ENCODE results near the gene BTBD16. TPM values are rescaled to one million over a fixed set of nuclear protein-coding genes. Genes with fewer than 3 reads are reported as not detected.

Gene BTBD16
- total and polyA plus RNA-seq, 7 donors, result 0.12 to 0.55 (median 0.54) TPM; not detected in 4

DNA sequence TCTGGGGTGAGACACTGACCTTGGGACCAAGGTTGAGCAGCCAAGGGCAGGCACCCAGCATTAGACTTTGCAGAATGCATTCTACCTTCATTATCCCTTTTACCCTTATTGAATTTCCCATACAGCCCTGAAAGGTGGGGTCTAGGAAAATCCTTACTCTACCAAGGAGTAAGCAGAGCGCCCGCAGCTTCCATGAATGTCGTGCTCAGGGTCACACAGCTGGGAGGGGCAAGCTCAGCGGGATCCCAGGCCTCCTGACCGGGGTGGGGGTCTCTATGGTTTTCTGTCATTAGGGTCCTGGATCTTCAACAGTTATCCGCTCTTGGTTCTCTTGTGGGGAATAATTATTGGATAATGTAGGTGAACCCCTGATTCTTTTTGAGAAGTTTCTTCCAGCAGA lies 30.7 kb upstream of the BTBD16 start:
- peaks cover 17 to 100% (median 60%) of the 10 kb centered on the region in 4 donors for H3K36me3 ChIP-seq
- TF ChIP-seq, protein P1, sequence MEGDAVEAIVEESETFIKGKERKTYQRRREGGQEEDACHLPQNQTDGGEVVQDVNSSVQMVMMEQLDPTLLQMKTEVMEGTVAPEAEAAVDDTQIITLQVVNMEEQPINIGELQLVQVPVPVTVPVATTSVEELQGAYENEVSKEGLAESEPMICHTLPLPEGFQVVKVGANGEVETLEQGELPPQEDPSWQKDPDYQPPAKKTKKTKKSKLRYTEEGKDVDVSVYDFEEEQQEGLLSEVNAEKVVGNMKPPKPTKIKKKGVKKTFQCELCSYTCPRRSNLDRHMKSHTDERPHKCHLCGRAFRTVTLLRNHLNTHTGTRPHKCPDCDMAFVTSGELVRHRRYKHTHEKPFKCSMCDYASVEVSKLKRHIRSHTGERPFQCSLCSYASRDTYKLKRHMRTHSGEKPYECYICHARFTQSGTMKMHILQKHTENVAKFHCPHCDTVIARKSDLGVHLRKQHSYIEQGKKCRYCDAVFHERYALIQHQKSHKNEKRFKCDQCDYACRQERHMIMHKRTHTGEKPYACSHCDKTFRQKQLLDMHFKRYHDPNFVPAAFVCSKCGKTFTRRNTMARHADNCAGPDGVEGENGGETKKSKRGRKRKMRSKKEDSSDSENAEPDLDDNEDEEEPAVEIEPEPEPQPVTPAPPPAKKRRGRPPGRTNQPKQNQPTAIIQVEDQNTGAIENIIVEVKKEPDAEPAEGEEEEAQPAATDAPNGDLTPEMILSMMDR (IDR thresholded peaks at IDR 0.05), result no peak
- TF ChIP-seq POLR2A (IDR thresholded peaks at IDR 0.05), result no peak
- TF ChIP-seq POLR2AphosphoS5 (IDR thresholded peaks at IDR 0.05), result no peak
- TF ChIP-seq EP300 (IDR thresholded peaks at IDR 0.05), result no peak
- 94 to 96% methylated on average over 6 of the region's 6 CpGs for WGBS, 2 donors
- no peak for DNase-seq
- intact Hi-C loops (cut with DNase I), result no loop called here
- H3K27ac ChIP-seq, result no peak overlapping the region
- H3K4me3 ChIP-seq, result no peak overlapping the region
- no peaks in the 10 kb centered on the region for H3K9me3 ChIP-seq
- no peaks in the 10 kb centered on the region for H3K4me1 ChIP-seq
- no peaks in the 10 kb centered on the region for H3K27me3 ChIP-seq

DNA sequence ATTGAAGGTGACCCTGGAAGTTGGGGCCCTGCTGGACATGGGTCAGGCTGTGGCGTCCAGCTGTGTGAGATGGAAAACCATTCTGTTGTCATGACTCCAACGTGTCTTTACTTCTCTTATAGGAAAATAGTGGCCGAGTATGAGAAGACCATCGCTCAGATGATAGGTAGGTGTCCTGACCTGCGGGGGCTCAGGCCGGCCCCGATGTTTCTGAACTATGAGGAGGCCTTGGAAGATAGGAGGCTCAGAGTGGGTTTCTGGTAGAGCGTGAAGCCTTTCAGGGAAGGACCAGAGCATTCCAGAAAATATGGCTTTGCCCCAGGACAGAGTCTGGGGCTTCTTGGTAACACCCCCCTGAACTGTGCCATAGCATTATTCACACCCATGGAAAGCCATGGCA lies 29.3 kb upstream of the BTBD16 start:
- H3K9me3 ChIP-seq, result no peaks in the 10 kb centered on the region
- H3K36me3 ChIP-seq, result peaks cover 17 to 100% (median 58%) of the 10 kb centered on the region in 4 donors
- no peak overlapping the region for H3K4me3 ChIP-seq
- H3K27ac ChIP-seq, result no peak overlapping the region
- no peaks in the 10 kb centered on the region for H3K27me3 ChIP-seq
- no peak for DNase-seq
- 94 to 95% methylated on average over 8 of the region's 8 CpGs for WGBS, 2 donors
- intact Hi-C loops (cut with DNase I), result no loop called here
- no peak for TF ChIP-seq POLR2A (IDR thresholded peaks at IDR 0.05)
- TF ChIP-seq EP300 (IDR thresholded peaks at IDR 0.05), result no peak
- no peak for TF ChIP-seq POLR2AphosphoS5 (IDR thresholded peaks at IDR 0.05)
- TF ChIP-seq, protein P1 (IDR thresholded peaks at IDR 0.05), result no peak
- H3K4me1 ChIP-seq, result no peaks in the 10 kb centered on the region

DNA sequence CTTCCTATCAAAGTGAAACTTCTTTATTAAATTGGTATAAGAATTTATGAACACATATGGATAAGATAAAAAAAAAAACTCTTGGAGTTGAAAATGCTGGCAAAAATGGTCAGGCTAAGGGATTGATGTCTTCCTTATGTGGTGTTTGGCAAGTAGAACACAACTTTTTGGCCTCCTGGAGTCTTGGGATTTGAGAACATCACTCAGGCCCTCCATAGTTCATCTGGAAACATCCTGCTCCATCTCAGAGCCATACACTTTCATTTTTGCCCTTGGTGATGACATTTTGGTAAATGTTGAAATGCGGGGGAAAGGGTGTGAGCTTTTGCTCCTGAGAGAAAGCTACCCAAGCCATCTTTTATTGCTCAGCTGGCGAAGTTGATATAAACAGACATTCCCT lies 27.5 kb upstream of the BTBD16 start:
- H3K9me3 ChIP-seq, result no peaks in the 10 kb centered on the region
- no peak for DNase-seq
- H3K4me3 ChIP-seq, result no peak overlapping the region
- TF ChIP-seq POLR2AphosphoS5 (IDR thresholded peaks at IDR 0.05) (peak in 2 of 4 donors; percentile 9 to 35), EP300 (IDR thresholded peaks at IDR 0.05) (no peak)
- H3K4me1 ChIP-seq, result no peaks in the 10 kb centered on the region
- peaks cover 17 to 91% (median 43%) of the 10 kb centered on the region in 4 donors for H3K36me3 ChIP-seq
- H3K27ac ChIP-seq, result no peak overlapping the region
- no peaks in the 10 kb centered on the region for H3K27me3 ChIP-seq
- WGBS, 2 donors, result 80 to 89% methylated on average over 2 of the region's 2 CpGs
- intact Hi-C loops (cut with DNase I), result no loop called here

DNA sequence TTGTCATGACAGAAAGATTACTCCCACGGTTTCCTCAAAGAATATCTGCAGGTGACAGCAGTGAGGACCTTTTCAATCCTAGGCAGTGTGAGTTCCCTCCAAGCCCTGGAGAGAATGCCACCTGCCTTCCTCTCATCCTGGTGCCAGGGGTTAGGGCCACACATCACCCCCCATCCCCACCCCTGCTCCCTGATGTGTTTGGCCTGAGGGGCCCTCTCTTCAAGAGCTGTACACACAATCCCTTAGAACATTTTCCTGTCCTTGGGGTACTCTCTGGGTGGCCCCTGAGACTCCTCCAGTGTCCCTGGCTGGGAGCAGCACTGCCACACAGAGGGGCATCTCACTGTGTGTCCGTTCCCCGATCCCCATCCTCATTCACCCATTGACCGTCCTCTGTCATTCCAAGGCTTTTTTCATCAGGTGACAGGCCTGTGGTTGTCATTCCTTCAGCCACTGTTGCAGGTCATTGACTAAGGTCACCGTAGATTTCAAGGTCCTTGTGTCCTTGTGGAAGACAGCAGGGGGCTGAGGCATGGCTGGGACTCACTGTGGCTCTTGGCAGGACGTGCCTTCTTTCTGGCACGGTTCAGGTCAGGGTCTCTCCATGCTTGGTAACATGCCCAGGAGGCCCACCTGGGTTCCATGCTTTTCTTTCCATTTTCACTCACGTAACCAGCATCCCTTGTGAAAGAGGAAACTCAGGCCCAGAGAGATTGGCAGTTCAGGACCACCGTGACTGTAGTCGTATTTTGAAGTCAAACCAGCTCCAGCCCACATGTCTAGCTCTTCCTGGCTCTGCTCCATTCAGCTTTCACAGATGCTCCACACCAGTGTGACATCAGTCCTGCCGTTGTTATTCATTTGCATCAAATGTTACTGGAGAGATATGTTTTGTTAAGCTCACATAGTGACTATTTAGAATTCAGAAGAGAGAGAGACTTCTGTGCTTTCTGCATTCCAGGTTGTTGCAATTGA lies 26.8 kb upstream of the BTBD16 start:
- TF ChIP-seq, protein P1 (IDR thresholded peaks at IDR 0.05), result no peak
- no peak for TF ChIP-seq EP300 (IDR thresholded peaks at IDR 0.05)
- TF ChIP-seq POLR2A (IDR thresholded peaks at IDR 0.05), result no peak
- no peak for TF ChIP-seq POLR2AphosphoS5 (IDR thresholded peaks at IDR 0.05)
- no peak for DNase-seq
- Histone ChIP-seq H3K9me3 (no peaks in the 10 kb centered on the region), H3K36me3 (peaks cover 20 to 91% (median 43%) of the 10 kb centered on the region in 4 donors), H3K4me3 (no peak overlapping the region), H3K27me3 (no peaks in the 10 kb centered on the region), H3K4me1 (no peaks in the 10 kb centered on the region), H3K27ac (no peak overlapping the region)
- intact Hi-C loops (cut with DNase I), result no loop called here
- 81 to 91% methylated on average over 11 of the region's 11 CpGs for WGBS, 2 donors

- no peaks in the 10 kb centered on the region for H3K9me3 ChIP-seq
- WGBS, 2 donors, result 83 to 92% methylated on average over 4 of the region's 4 CpGs
- no peaks in the 10 kb centered on the region for H3K4me1 ChIP-seq
- no peak for DNase-seq
- peaks cover 29 to 91% (median 43%) of the 10 kb centered on the region in 4 donors for H3K36me3 ChIP-seq
- intact Hi-C loops (cut with DNase I), result no loop called here
- no peak overlapping the region for H3K27ac ChIP-seq
- H3K27me3 ChIP-seq, result no peaks in the 10 kb centered on the region
- TF ChIP-seq POLR2AphosphoS5 (IDR thresholded peaks at IDR 0.05) (no peak), EP300 (IDR thresholded peaks at IDR 0.05) (no peak), POLR2A (IDR thresholded peaks at IDR 0.05) (no peak)
- TF ChIP-seq, protein P1 (IDR thresholded peaks at IDR 0.05), result no peak
- H3K4me3 ChIP-seq, result no peak overlapping the region
Measured at GRCh38 chr10:122245136-122245535, 26.0 kb upstream of the BTBD16 start.

All from sigmoid colon (tissue), 7 donors.